ENCODE results near the gene OSBPL2. TPM values are rescaled to one million over a fixed set of nuclear protein-coding genes. Genes with fewer than 3 reads are reported as not detected.

The OSBPL2 gene
- total and polyA plus RNA-seq, 2 donors (not counting 1 experiment from before 2014, with no cell fraction given), result 28.1 to 74.3 TPM

- TF ChIP-seq, protein P1, sequence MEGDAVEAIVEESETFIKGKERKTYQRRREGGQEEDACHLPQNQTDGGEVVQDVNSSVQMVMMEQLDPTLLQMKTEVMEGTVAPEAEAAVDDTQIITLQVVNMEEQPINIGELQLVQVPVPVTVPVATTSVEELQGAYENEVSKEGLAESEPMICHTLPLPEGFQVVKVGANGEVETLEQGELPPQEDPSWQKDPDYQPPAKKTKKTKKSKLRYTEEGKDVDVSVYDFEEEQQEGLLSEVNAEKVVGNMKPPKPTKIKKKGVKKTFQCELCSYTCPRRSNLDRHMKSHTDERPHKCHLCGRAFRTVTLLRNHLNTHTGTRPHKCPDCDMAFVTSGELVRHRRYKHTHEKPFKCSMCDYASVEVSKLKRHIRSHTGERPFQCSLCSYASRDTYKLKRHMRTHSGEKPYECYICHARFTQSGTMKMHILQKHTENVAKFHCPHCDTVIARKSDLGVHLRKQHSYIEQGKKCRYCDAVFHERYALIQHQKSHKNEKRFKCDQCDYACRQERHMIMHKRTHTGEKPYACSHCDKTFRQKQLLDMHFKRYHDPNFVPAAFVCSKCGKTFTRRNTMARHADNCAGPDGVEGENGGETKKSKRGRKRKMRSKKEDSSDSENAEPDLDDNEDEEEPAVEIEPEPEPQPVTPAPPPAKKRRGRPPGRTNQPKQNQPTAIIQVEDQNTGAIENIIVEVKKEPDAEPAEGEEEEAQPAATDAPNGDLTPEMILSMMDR (IDR thresholded peaks at IDR 0.05), result no peak
- no peak for TF ChIP-seq EZH2 (IDR thresholded peaks at IDR 0.05; ENCODE audit: borderline replicate concordance, insufficient read depth, low read depth, low read length, poor library complexity, severe bottlenecking)
- 92% methylated on average over 9 of the region's 9 CpGs for WGBS (ENCODE audit: insufficient coverage)
- H3K4me3 Mint-ChIP-seq, result no peak overlapping the region
- Histone ChIP-seq H4K20me1 (ENCODE audit: control insufficient read depth, insufficient read depth, low read length, poor library complexity, severe bottlenecking) (peaks cover 5% of the 10 kb centered on the region), H3K27me3 (replicated peaks in 1 of 4; ENCODE audit: control extremely low read depth in 1 of 4, control insufficient read depth in 3 of 4, insufficient read depth in 4 of 4, low read length in 3 of 4) (peaks cover 0 to 68% (median 27%) of the 10 kb centered on the region in 4 experiments), H3K36me3 (replicated peaks in 1 of 2; ENCODE audit: control extremely low read depth in 1 of 2, control insufficient read depth in 1 of 2, extremely low read depth in 1 of 2, insufficient read depth in 2 of 2, low read length in 1 of 2) (no peaks in the 10 kb centered on the region), H3K4me1 (ENCODE audit: control insufficient read depth in 2 of 2, insufficient read depth in 2 of 2, low read length in 2 of 2) (peaks cover 12 to 17% of the 10 kb centered on the region in 2 donors), H3K27ac (ENCODE audit: low read length in 2 of 2) (no peak overlapping the region), H3K9ac (ENCODE audit: low read length) (no peak overlapping the region), H3K79me2 (ENCODE audit: control insufficient read depth, insufficient read depth, low read length) (no peaks in the 10 kb centered on the region), H3K9me3 (ENCODE audit: control extremely low read depth in 1 of 3, control insufficient read depth in 2 of 3, insufficient read depth in 1 of 3, low read length in 2 of 3) (peaks cover 0 to 28% (median 0%) of the 10 kb centered on the region in 3 donors), H3K4me3 (ENCODE audit: control extremely low read depth in 1 of 5, extremely low read depth in 1 of 5, insufficient read depth in 1 of 5, low read depth in 2 of 5, low read length in 4 of 5) (no peak overlapping the region), H2AFZ (ENCODE audit: insufficient read depth, low read depth, low read length, poor library complexity, severe bottlenecking) (no peak overlapping the region), H3K4me2 (replicated peaks; ENCODE audit: low read depth, low read length, poor library complexity, severe bottlenecking) (no peak overlapping the region)
- no peaks in the 10 kb centered on the region for H3K9me3 Mint-ChIP-seq (ENCODE audit: insufficient read depth)
- H3K27me3 Mint-ChIP-seq, result peaks cover 33% of the 10 kb centered on the region
- POLR2A ChIA-PET, result no interaction called here
- H3K4me1 Mint-ChIP-seq, result peaks cover 2% of the 10 kb centered on the region
- ATAC-seq (ENCODE audit: low read depth) (no peak), DNase-seq (no peak)
- no peak overlapping the region for H3K27ac Mint-ChIP-seq
- intact Hi-C loops (cut with micrococcal nuclease), result no loop called here
- CTCF ChIA-PET, result no interaction called here
These were observed 14.8 kb upstream of the OSBPL2 start for GRCh38 chr20:62223571-62223970.

GRCh38 chr20:62224113-62224855, 14.0 kb upstream of the OSBPL2 start:
- CTCF ChIA-PET, result no interaction called here
- Mint-ChIP-seq H3K27me3 (peaks cover 33% of the 10 kb centered on the region), H3K4me1 (peaks cover 2% of the 10 kb centered on the region), H3K9me3 (ENCODE audit: insufficient read depth) (no peaks in the 10 kb centered on the region), H3K27ac (no peak overlapping the region), H3K4me3 (no peak overlapping the region)
- no peaks in the 10 kb centered on the region for H3K79me2 ChIP-seq (ENCODE audit: control insufficient read depth, insufficient read depth, low read length)
- no peak overlapping the region for H3K4me2 ChIP-seq (replicated peaks; ENCODE audit: low read depth, low read length, poor library complexity, severe bottlenecking)
- no peak overlapping the region for H3K9ac ChIP-seq (ENCODE audit: low read length)
- DNase-seq (no peak), ATAC-seq (ENCODE audit: low read depth) (no peak)
- 69% methylated on average over 13 of the region's 21 CpGs for WGBS (ENCODE audit: insufficient coverage)
- intact Hi-C loops (cut with micrococcal nuclease), result no loop called here
- peaks cover 0 to 61% (median 24%) of the 10 kb centered on the region in 4 experiments for H3K27me3 ChIP-seq (replicated peaks in 1 of 4; ENCODE audit: control extremely low read depth in 1 of 4, control insufficient read depth in 3 of 4, insufficient read depth in 4 of 4, low read length in 3 of 4)
- no peak overlapping the region for H3K4me3 ChIP-seq (ENCODE audit: control extremely low read depth in 1 of 5, extremely low read depth in 1 of 5, insufficient read depth in 1 of 5, low read depth in 2 of 5, low read length in 4 of 5)
- peaks cover 0 to 24% (median 0%) of the 10 kb centered on the region in 3 donors for H3K9me3 ChIP-seq (ENCODE audit: control extremely low read depth in 1 of 3, control insufficient read depth in 2 of 3, insufficient read depth in 1 of 3, low read length in 2 of 3)
- H3K4me1 ChIP-seq (ENCODE audit: control insufficient read depth in 2 of 2, insufficient read depth in 2 of 2, low read length in 2 of 2), result peaks cover 11 to 13% of the 10 kb centered on the region in 2 donors
- TF ChIP-seq, protein P1 (IDR thresholded peaks at IDR 0.05), result no peak
- no peak for TF ChIP-seq EZH2 (IDR thresholded peaks at IDR 0.05; ENCODE audit: borderline replicate concordance, insufficient read depth, low read depth, low read length, poor library complexity, severe bottlenecking)
- POLR2A ChIA-PET, result no interaction called here
- H4K20me1 ChIP-seq (ENCODE audit: control insufficient read depth, insufficient read depth, low read length, poor library complexity, severe bottlenecking), result peaks cover 5% of the 10 kb centered on the region
- no peaks in the 10 kb centered on the region for H3K36me3 ChIP-seq (replicated peaks in 1 of 2; ENCODE audit: control extremely low read depth in 1 of 2, control insufficient read depth in 1 of 2, extremely low read depth in 1 of 2, insufficient read depth in 2 of 2, low read length in 1 of 2)
- no peak overlapping the region for H2AFZ ChIP-seq (ENCODE audit: insufficient read depth, low read depth, low read length, poor library complexity, severe bottlenecking)
- no peak overlapping the region for H3K27ac ChIP-seq (ENCODE audit: low read length in 2 of 2)
